Right renal pelvis (tissue), 4 donors: ENCODE measurements around the gene BEND3. TPM values are rescaled to one million over a fixed set of nuclear protein-coding genes. Genes with fewer than 3 reads are reported as not detected.
"Not testable (repeated sequence)": the region's sequence is repeated elsewhere in the genome, so short reads cannot be mapped to it uniquely, and the experiment has no call there.

Experiments
- DNase-seq, 4 donors: peaks; one replicate each; pipeline ENCODE4 v3.0.0-alpha.2; 2013; ENCODE audit warnings: low read depth in 4 of 4, low spot score in 3 of 4, missing footprints in 1 of 4
- polyA plus RNA-seq, 4 donors: library from polyadenylated mRNA; unstranded; fragments of 120-200 nt; gene quantifications; one replicate each; pipeline ENCODE4 v1.2.1, GENCODE V29; 2013; ENCODE audit not compliant: insufficient read length in 4 of 4

The BEND3 gene
- polyA plus RNA-seq, 4 donors: 8.6 to 10.3 (median 9.5) TPM

DNA sequence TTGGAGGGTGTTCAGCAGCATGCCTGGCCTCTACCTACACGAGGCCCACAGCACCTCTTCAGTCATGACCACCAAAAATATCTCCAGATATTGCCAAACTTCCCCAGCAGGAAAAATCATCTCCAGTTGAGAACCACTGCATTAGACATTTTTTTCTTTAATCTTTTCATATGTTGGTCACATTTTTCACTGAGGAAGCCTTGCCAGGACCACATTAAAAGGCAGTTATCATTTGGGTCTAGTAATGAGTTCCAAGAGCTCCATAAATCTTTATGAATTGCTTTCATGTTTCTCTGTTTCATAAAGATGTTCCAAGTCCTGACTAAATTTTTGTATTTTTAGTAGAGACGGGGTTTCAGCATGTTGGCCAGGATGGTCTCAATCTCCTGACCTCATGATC lies 58.5 kb downstream of the BEND3 start:
- no peak for DNase-seq

DNA sequence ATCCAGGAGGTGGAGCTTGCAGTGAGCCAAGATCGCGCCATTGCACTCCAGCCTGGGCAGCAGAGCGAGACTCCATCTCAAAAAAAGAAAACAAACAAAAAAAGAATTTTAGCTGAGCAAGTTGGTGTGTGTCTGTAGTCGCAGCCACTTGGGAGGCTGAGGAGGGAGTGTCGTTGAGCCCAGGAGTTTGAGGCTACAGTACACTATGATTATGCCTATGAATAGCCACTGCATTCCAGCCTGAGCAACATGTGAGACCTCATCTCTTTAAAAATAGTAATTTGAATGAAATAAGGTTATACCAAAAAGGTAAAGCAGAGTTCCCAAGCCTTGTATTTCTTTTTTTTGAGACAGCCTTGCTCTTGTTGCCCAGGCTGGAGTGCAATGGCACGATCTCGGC lies 67.5 kb downstream of the BEND3 start:
- no peak for DNase-seq

DNA sequence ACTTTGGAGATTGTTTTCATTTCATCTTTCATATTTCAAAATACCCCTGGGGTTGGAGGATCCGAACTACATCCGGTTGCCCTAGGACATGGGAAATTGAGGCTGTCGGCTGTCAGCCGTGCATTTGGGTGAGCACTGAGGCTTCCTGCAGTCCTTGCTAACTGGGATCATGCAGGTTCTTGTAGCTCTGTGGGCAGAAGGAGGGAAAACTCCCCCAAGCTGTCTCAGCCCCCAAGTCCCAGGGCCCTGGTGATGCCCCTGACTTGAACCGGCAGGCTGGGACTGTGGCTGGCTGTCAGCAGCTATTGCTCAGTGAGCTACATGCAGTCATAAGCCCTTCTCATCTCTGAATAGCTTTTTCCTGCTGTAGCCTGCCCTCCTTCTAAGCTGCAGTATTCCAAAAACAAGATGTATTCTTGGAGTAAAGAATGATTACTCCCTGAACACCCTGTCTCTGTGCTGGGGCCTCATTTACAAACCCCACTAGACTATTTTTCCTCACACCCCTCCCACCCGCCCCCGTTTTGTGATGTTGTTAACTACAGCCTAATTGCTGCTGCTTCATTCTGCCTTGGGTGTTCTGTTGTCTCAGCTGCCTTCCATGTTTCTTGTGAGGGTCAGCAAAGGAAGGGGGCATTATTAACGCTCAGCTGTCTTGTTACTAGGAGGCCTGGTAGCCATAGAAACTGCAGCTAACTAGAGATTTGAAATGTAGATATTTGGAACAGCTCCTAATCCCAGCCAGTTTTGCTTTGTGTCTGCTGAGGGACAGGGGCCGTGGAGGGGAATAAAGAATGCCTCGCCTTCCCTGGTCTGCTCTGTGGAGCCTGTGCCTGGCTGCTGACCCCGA lies 69.3 kb downstream of the BEND3 start:
- DNase-seq: peak in 3 of 4 donors; percentile 44 to 62 (median 51)

DNA sequence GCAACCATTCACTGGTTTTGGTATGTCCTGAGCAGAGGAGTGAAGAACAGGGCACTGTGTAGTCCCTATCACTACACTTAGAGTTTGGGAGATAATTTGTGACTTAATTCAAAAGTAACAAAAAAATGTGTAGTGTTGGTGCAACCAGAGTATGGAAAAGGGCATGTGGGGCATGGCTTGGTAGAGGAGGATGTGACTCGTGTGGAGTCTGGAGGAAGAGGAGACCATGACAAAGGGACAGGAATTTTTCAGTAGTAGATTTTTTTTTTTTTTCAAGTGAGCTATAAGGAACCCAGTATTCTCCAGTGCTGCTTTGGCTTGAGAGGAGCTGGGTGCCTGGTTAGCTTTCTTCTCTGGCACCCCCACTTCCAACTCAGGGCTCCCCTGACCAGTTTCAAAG lies 82.2 kb downstream of the BEND3 start:
- no peak for DNase-seq

DNA sequence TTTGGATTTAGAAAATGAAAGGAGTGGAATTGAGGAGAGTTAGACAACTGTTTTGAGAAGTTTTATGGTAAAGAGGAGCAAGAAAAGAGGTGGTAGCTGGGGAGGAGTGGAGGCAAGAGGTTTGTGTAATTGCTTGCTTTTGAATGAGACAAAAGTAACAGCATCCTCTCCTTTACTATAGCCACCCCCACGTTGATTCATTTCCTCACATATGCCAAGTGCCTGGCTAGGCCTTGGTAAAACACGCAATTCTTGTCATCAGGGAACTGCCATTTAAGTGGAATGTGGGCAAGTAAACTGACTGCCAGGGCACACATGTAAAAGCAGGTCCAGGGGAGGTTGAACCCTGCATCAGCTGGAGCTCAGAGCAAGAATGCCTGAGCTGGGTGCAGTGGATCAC lies 83.3 kb downstream of the BEND3 start:
- no peak for DNase-seq

DNA sequence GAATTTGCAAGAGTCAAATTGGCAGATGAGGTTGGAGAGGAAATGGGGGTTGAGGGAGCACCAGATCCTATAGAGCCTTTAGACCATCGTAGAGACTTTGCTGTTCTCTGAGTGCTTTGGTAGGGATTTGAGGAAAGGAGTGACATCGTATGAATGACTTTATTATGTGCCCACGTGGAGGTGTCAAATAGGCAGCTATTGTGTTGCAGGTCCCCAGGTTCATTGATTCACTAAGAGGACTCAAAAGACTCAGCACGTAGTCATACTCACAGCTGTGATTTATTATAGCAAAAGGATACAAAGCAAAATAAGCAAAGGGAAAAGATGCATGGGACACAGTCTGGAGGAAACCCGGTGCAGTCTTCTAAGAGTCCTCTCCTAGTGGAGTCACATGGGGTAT lies 85.2 kb downstream of the BEND3 start:
- DNase-seq: no peak

DNA sequence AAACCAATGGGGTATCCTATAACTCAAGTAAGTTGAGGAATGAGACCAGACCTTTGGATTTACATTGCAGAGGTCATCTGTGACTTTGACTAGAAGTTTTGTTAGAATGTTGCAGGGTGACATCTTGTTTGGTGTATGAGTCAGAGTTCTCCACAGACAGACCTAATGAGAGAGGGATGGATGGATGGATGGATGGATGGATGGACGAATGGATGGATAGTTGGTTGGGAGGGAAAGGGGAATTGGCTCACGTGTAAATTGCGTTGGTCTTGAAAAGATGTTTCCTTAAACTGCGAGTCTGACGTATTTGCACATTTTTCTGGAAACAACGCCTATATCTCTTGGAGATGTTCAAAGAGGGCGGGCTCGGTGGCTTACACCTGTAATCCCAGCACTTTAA lies 88.3 kb downstream of the BEND3 start:
- DNase-seq: no peak

DNA sequence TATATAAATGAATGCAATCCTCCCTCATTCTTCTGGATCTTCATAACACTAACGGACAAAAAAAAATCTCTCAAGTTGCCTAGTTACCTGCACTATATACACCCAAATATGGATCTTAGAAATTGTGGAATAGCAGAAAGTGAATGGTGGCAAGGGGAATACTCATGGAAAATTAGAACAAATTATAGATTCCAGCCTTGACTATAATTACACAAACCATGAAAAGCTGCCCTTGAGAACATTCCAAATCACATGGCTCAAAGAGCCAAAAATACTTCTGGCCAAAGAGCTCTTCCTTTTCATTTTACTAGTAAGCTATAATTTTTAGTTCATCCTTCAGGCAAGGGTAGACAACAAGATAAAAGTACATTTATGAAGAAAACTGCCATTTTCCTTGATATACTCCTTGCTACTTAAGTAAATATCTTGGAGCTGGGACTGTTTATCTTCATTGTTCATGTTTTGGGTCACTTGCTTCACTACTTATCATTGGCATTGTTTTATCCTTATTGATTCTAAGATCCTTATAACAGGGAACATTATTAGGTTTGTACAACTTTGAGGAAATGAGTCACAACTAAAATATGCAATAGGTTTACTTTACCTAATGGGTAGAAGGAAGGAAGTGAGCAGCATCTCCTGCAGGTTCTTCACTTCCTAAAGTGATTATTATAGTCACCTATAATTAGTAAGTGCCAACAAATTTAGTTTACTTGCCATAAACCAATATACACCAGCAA lies 93.7 kb downstream of the BEND3 start:
- no peak for DNase-seq

DNA sequence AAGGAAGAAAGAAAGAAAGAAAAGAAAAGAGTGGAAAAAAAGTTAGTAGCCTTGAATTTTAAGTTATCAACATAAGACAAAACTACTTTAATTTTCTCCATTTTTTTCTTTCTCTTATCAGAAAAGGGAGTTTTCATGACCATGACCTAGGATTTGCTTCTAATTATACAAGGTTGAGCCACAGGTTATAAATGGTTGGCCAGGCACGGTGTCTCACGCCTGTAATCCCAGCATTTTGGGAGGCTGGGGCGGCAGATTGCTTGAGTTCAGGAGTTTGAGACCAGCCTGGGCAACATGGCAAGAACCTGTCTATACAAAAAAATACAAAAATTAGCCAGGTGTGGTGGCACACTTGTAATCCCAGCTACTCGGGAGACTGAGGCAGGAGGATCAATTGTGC lies 95.1 kb downstream of the BEND3 start:
- no peak for DNase-seq

DNA sequence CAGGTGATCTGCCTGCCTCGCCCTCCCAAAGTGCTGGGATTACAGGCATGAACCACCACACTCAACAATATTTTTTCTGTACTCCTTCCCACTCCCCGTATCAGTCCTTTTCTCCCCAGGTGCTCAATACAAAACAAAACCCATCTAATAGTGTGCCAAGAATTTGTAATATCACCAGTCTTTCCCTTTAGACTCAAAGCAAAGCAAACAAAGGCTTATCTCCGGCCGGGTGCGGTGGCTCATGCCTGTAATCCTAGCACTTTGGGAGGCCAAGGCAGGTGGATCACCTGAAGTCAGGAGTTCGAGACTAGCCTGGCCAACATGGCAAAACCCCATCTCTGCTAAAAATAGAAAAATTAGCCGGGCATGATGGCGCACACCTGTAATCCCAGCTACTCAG lies 95.7 kb downstream of the BEND3 start:
- not testable (repeated sequence) for DNase-seq

DNA sequence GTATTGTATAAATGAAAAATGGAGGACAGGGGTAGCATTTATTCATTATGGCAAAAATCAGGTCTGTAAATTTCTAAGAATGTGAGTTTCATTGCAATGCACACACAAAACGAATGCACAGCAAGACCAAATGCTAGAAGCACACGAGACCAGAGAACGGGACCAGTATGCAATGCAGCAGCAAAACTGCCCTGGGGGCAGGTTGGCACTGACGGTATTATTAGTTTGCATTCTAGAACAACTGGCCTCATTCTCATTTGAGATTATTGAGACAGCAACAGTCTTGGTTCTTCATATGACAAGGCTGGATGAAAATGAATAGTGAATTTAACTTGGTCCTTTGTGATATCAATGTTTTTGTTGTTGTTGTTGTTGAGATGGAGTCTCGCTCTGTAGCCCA lies 96.3 kb downstream of the BEND3 start:
- no peak for DNase-seq

Other genes starting within 250 kb of the BEND3 start
- 1,000 to 10,000 TPM; 1,132 to 1,381 (median 1,277) TPM for gene CD24, start 140.8 kb downstream of the BEND3 start, polyA plus RNA-seq
- gene MTRES1, start 87.3 kb downstream of the BEND3 start, polyA plus RNA-seq: 10 to 100 TPM; 43.6 to 51.4 (median 49.0) TPM